Measurements from ENCODE around the gene BAHCC1.

Gene BAHCC1

DNA sequence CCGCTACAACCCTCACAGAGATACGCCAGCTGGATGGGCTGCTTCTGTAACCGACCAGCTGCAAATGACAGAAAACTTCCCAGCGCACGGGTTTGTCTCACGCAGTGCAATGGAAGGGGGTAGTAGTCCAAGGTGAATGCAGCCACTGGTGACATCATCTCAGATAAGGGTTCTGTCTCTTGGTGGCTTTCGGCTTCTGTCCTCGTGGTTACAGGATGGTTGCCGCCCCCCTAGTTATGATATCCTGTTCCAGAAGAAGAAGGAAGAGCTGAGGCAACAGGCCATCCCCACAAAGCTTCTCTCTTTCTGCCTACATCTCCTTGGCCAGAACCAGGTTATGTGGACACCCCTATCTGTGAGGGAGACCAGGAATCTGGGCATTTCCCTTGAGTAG, 40.3 kb upstream of the BAHCC1 start (continued):
- TF ChIP-seq, protein P1, sequence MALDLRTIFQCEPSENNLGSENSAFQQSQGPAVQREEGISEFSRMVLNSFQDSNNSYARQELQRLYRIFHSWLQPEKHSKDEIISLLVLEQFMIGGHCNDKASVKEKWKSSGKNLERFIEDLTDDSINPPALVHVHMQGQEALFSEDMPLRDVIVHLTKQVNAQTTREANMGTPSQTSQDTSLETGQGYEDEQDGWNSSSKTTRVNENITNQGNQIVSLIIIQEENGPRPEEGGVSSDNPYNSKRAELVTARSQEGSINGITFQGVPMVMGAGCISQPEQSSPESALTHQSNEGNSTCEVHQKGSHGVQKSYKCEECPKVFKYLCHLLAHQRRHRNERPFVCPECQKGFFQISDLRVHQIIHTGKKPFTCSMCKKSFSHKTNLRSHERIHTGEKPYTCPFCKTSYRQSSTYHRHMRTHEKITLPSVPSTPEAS (tag by site-specific recombination; IDR thresholded peaks at IDR 0.05), result no peak
- TF ChIP-seq ZNF341 (tag by site-specific recombination; IDR thresholded peaks at IDR 0.05; ENCODE audit: low read depth) (peak; percentile 57), ZNF48 (tag by site-specific recombination; IDR thresholded peaks at IDR 0.05) (no peak), ZNF146 (tag by site-specific recombination; IDR thresholded peaks at IDR 0.05) (no peak), KLF7 (tag by site-specific recombination; IDR thresholded peaks at IDR 0.05; ENCODE audit: borderline replicate concordance) (no peak), ZNF549 (tag by site-specific recombination; IDR thresholded peaks at IDR 0.05) (no peak), ZBTB7A (tag by site-specific recombination; IDR thresholded peaks at IDR 0.05; ENCODE audit: low read depth) (no peak), ZNF184 (tag by site-specific recombination; IDR thresholded peaks at IDR 0.05) (no peak), ZFP3 (tag by site-specific recombination; IDR thresholded peaks at IDR 0.05; ENCODE audit: low read depth) (no peak), ZBTB48 (tag by site-specific recombination; IDR thresholded peaks at IDR 0.05) (peak; percentile 43; the same call in 1 of the 2 replicates), ZNF791 (tag by site-specific recombination; IDR thresholded peaks at IDR 0.05) (no peak), ZNF223 (tag by site-specific recombination; IDR thresholded peaks at IDR 0.05) (no peak), ZNF776 (tag by site-specific recombination; IDR thresholded peaks at IDR 0.05; ENCODE audit: borderline replicate concordance) (no peak), OSR2 (tag by site-specific recombination; IDR thresholded peaks at IDR 0.05) (peak; percentile 86), ZNF624 (tag by site-specific recombination; IDR thresholded peaks at IDR 0.05) (no peak), RBAK (tag by site-specific recombination; IDR thresholded peaks at IDR 0.05) (no peak), TCF7L2 (IDR thresholded peaks at IDR 0.05; ENCODE audit: borderline replicate concordance, low read depth, low read length) (no peak), SP7 (tag by site-specific recombination; IDR thresholded peaks at IDR 0.05) (peak; percentile 39), ZNF391 (tag by site-specific recombination; IDR thresholded peaks at IDR 0.05; ENCODE audit: borderline replicate concordance, low read depth) (no peak)
- TF ChIP-seq, protein P2, sequence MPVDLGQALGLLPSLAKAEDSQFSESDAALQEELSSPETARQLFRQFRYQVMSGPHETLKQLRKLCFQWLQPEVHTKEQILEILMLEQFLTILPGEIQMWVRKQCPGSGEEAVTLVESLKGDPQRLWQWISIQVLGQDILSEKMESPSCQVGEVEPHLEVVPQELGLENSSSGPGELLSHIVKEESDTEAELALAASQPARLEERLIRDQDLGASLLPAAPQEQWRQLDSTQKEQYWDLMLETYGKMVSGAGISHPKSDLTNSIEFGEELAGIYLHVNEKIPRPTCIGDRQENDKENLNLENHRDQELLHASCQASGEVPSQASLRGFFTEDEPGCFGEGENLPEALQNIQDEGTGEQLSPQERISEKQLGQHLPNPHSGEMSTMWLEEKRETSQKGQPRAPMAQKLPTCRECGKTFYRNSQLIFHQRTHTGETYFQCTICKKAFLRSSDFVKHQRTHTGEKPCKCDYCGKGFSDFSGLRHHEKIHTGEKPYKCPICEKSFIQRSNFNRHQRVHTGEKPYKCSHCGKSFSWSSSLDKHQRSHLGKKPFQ (tag by site-specific recombination; IDR thresholded peaks at IDR 0.05), result no peak
- TF ChIP-seq, protein P3, sequence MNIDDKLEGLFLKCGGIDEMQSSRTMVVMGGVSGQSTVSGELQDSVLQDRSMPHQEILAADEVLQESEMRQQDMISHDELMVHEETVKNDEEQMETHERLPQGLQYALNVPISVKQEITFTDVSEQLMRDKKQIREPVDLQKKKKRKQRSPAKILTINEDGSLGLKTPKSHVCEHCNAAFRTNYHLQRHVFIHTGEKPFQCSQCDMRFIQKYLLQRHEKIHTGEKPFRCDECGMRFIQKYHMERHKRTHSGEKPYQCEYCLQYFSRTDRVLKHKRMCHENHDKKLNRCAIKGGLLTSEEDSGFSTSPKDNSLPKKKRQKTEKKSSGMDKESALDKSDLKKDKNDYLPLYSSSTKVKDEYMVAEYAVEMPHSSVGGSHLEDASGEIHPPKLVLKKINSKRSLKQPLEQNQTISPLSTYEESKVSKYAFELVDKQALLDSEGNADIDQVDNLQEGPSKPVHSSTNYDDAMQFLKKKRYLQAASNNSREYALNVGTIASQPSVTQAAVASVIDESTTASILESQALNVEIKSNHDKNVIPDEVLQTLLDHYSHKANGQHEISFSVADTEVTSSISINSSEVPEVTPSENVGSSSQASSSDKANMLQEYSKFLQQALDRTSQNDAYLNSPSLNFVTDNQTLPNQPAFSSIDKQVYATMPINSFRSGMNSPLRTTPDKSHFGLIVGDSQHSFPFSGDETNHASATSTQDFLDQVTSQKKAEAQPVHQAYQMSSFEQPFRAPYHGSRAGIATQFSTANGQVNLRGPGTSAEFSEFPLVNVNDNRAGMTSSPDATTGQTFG (tag by site-specific recombination; IDR thresholded peaks at IDR 0.05; ENCODE audit: borderline replicate concordance), result no peak
- TF ChIP-seq, protein P4, sequence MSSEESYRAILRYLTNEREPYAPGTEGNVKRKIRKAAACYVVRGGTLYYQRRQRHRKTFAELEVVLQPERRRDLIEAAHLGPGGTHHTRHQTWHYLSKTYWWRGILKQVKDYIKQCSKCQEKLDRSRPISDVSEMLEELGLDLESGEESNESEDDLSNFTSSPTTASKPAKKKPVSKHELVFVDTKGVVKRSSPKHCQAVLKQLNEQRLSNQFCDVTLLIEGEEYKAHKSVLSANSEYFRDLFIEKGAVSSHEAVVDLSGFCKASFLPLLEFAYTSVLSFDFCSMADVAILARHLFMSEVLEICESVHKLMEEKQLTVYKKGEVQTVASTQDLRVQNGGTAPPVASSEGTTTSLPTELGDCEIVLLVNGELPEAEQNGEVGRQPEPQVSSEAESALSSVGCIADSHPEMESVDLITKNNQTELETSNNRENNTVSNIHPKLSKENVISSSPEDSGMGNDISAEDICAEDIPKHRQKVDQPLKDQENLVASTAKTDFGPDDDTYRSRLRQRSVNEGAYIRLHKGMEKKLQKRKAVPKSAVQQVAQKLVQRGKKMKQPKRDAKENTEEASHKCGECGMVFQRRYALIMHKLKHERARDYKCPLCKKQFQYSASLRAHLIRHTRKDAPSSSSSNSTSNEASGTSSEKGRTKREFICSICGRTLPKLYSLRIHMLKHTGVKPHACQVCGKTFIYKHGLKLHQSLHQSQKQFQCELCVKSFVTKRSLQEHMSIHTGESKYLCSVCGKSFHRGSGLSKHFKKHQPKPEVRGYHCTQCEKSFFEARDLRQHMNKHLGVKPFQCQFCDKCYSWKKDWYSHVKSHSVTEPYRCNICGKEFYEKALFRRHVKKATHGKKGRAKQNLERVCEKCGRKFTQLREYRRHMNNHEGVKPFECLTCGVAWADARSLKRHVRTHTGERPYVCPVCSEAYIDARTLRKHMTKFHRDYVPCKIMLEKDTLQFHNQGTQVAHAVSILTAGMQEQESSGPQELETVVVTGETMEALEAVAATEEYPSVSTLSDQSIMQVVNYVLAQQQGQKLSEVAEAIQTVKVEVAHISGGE (tag by site-specific recombination; conservative IDR thresholded peaks at IDR 0.05; ENCODE audit: low read depth), result no peak
- TF ChIP-seq, protein P5, sequence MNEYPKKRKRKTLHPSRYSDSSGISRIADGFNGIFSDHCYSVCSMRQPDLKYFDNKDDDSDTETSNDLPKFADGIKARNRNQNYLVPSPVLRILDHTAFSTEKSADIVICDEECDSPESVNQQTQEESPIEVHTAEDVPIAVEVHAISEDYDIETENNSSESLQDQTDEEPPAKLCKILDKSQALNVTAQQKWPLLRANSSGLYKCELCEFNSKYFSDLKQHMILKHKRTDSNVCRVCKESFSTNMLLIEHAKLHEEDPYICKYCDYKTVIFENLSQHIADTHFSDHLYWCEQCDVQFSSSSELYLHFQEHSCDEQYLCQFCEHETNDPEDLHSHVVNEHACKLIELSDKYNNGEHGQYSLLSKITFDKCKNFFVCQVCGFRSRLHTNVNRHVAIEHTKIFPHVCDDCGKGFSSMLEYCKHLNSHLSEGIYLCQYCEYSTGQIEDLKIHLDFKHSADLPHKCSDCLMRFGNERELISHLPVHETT (tag by site-specific recombination; IDR thresholded peaks at IDR 0.05), result no peak

Measured in HEK293 (cell line).